Measurements from ENCODE around the gene ACP4.

DNA sequence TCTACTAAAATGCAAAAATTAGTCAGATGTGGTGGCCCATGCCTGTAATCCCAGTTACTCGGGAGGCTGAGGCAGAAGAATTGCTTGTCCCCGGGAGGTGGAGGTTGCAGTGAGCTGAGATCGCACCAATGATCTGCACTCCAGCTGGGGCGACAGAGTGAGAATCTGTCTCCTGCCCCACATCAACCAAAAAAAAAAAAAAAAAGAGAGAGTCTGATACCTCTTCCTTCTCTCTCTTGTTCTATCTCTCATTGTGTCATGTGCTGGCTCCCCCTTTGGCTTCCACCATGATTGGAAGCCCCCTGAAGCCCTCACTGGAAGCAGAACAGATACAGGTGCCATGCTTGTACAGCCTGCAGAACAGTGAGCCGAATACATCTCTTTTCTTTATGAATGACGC, 46.7 kb upstream of the ACP4 start:
- no peak for TF ChIP-seq POLR2A (IDR thresholded peaks at IDR 0.05)
- no peak for TF ChIP-seq CTCF (IDR thresholded peaks at IDR 0.05 in 4 of 5, conservative IDR thresholded peaks at IDR 0.05 in 1 of 5)
